Measurements from ENCODE around the gene GBGT1. TPM values are rescaled to one million over a fixed set of nuclear protein-coding genes. Genes with fewer than 3 reads are reported as not detected.

GBGT1 gene
- total and polyA plus RNA-seq, 2 experiments from 2014 or later, result 3.7 to 22.4 TPM

- TF ChIP-seq ZNF462 (CRISPR knock-in tag; IDR thresholded peaks at IDR 0.05) (no peak), JUNB (IDR thresholded peaks at IDR 0.05; ENCODE audit: unreplicated experiment) (no peak), EZH2 (IDR thresholded peaks at IDR 0.05; ENCODE audit: low read depth, unreplicated experiment) (no peak), STAT1 (IDR thresholded peaks at IDR 0.05; ENCODE audit: unreplicated experiment) (no peak), ZNF114 (CRISPR knock-in tag; IDR thresholded peaks at IDR 0.05) (no peak), EZH2phosphoT487 (IDR thresholded peaks at IDR 0.05; ENCODE audit: unreplicated experiment) (no peak), NANOG (IDR thresholded peaks at IDR 0.05; ENCODE audit: borderline replicate concordance) (no peak), ZNF331 (CRISPR knock-in tag; IDR thresholded peaks at IDR 0.05; ENCODE audit: low read depth) (no peak), POLR2AphosphoS5 (IDR thresholded peaks at IDR 0.05; ENCODE audit: low read depth) (no peak)
Measured at GRCh38 chr9:133148199-133149129, 15.2 kb downstream of the GBGT1 start (continued).

All from GM23338 (cell line).